WTC11 (cell line): ENCODE data around the gene MBP. TPM values are rescaled to one million over a fixed set of nuclear protein-coding genes. Genes with fewer than 3 reads are reported as not detected.

Experiments used
- ATAC-seq: fragments of 200-7000 bp; cut with Tn5 transposase; 2 replicates; pipeline ENCODE4 v1.10.0; 2021; ENCODE audit warnings: mild to moderate bottlenecking, moderate library complexity
- CTCF ChIA-PET: fragments of 300-600 bp; sonication (Branson Sonifier 250); formaldehyde crosslinking; loops from one replicate; lab custom pipeline; 2021; ENCODE audit warnings: antibody characterized with exemption; lab: Charles Lee
- POLR2A ChIA-PET: fragments of 350-600 bp; sonication (Branson Sonifier 250); formaldehyde crosslinking; loops from one replicate; lab custom pipeline; 2021; ENCODE audit warnings: antibody characterized with exemption; lab: Charles Lee
- DNase-seq: peaks from one replicate; pipeline ENCODE4 v3.0.0; 2021; ENCODE audit warnings: low spot score
- H3K27ac Mint-ChIP-seq: 2 replicates; pipeline ENCODE4 v1.8.0; 2021; ENCODE audit warnings: mixed read lengths
- H3K27me3 Mint-ChIP-seq: 2 replicates; pipeline ENCODE4 v1.8.0; 2021; ENCODE audit warnings: low read depth, mild to moderate bottlenecking, moderate library complexity, mixed read lengths
- H3K36me3 Mint-ChIP-seq: 2 replicates; pipeline ENCODE4 v1.8.0; 2021; ENCODE audit warnings: mixed read lengths
- H3K4me1 Mint-ChIP-seq: 2 replicates; pipeline ENCODE4 v1.8.0; 2022; ENCODE audit warnings: mixed read lengths
- H3K4me3 Mint-ChIP-seq: 2 replicates; pipeline ENCODE4 v1.8.0; 2021; ENCODE audit warnings: mild to moderate bottlenecking, moderate library complexity, mixed read lengths
- H3K9me3 Mint-ChIP-seq: 2 replicates; pipeline ENCODE4 v1.8.0; 2021; ENCODE audit warnings: mixed read lengths
- EMX1 ChIP-seq: fragments of 250-450 bp; sonication (Bioruptor Pico); IDR thresholded peaks from 2 replicates; pipeline ENCODE4 v1.8.0; 2021; ENCODE audit warnings: mild to moderate bottlenecking
- FOXP1 ChIP-seq: sonication (generic); formaldehyde crosslinking; IDR thresholded peaks from 2 replicates; pipeline ENCODE4 v1.8.0; 2022; ENCODE audit warnings: missing genetic modification reagents, mild to moderate bottlenecking, moderate library complexity, borderline replicate concordance
- HMGA2 ChIP-seq: fragments of 250-450 bp; sonication (Bioruptor Pico); IDR thresholded peaks from 2 replicates; pipeline ENCODE4 v1.4.0; 2021; ENCODE audit warnings: mild to moderate bottlenecking, moderate library complexity
- JAZF1 ChIP-seq: fragments of 250-450 bp; sonication (Bioruptor Pico); IDR thresholded peaks from 2 replicates; pipeline ENCODE4 v1.9.0; 2021; ENCODE audit warnings: moderate library complexity, mild to moderate bottlenecking, inconsistent platforms
- MXD4 ChIP-seq: fragments of 250-450 bp; sonication (Bioruptor Pico); IDR thresholded peaks from 2 replicates; pipeline ENCODE4 v1.8.0; 2021; ENCODE audit warnings: mild to moderate bottlenecking, moderate library complexity, borderline replicate concordance
- SOX15 ChIP-seq: fragments of 250-450 bp; sonication (Bioruptor Pico); IDR thresholded peaks from 2 replicates; pipeline ENCODE4 v1.9.0; 2021; ENCODE audit warnings: mild to moderate bottlenecking
- ZNF671 ChIP-seq: fragments of 250-450 bp; sonication (Bioruptor Pico); IDR thresholded peaks from 2 replicates; pipeline ENCODE4 v1.8.0; 2021; ENCODE audit warnings: mild to moderate bottlenecking
- total RNA-seq: library from RNA; stranded (reverse); gene quantifications from 3 replicates; pipeline ENCODE4 v1.2.3, GENCODE V29; 2021
- TF ChIP-seq, protein P1 (sequence below): fragments of 200-600 bp; IDR thresholded peaks from 2 replicates; pipeline ENCODE4 v1.8.0; 2022; ENCODE audit warnings: antibody characterized with exemption
- TF ChIP-seq, protein P2 (sequence below): sonication (generic); formaldehyde crosslinking; IDR thresholded peaks from 2 replicates; pipeline ENCODE4 v1.8.1; 2022; ENCODE audit warnings: mild to moderate bottlenecking, moderate library complexity, missing genetic modification reagents
- TF ChIP-seq, protein P3 (sequence below): fragments of 250-450 bp; sonication (Bioruptor Pico); IDR thresholded peaks from 2 replicates; pipeline ENCODE4 v1.9.0; 2021; ENCODE audit warnings: mild to moderate bottlenecking, borderline replicate concordance
- TF ChIP-seq, protein P4 (sequence below): sonication (generic); formaldehyde crosslinking; IDR thresholded peaks from 2 replicates; pipeline ENCODE4 v1.8.1; 2023; ENCODE audit warnings: mild to moderate bottlenecking, missing genetic modification reagents, moderate library complexity
- TF ChIP-seq, protein P5 (sequence below): sonication (generic); formaldehyde crosslinking; IDR thresholded peaks from 2 replicates; pipeline ENCODE4 v1.8.0; 2023; ENCODE audit warnings: missing genetic modification reagents
- TF ChIP-seq, protein P6 (sequence below): sonication (generic); formaldehyde crosslinking; IDR thresholded peaks from 2 replicates; pipeline ENCODE4 v1.8.1; 2022; ENCODE audit warnings: missing genetic modification reagents, borderline replicate concordance
- TF ChIP-seq, protein P7 (sequence below): sonication (generic); formaldehyde crosslinking; IDR thresholded peaks from 2 replicates; pipeline ENCODE4 v1.8.1; 2023; ENCODE audit warnings: mild to moderate bottlenecking, moderate library complexity, missing genetic modification reagents
- TF ChIP-seq, protein P8 (sequence below): fragments of 250-450 bp; sonication (Bioruptor Pico); IDR thresholded peaks from 2 replicates; pipeline ENCODE4 v1.9.0; 2021; ENCODE audit warnings: moderate library complexity, mild to moderate bottlenecking, inconsistent platforms, borderline replicate concordance
- TF ChIP-seq, protein P9 (sequence below): sonication (generic); formaldehyde crosslinking; IDR thresholded peaks from 2 replicates; pipeline ENCODE4 v1.8.1; 2022; ENCODE audit warnings: mild to moderate bottlenecking, missing genetic modification reagents, moderate library complexity, borderline replicate concordance

Gene MBP
- total RNA-seq, 1 experiment from 2014 or later: 19.6 TPM

DNA sequence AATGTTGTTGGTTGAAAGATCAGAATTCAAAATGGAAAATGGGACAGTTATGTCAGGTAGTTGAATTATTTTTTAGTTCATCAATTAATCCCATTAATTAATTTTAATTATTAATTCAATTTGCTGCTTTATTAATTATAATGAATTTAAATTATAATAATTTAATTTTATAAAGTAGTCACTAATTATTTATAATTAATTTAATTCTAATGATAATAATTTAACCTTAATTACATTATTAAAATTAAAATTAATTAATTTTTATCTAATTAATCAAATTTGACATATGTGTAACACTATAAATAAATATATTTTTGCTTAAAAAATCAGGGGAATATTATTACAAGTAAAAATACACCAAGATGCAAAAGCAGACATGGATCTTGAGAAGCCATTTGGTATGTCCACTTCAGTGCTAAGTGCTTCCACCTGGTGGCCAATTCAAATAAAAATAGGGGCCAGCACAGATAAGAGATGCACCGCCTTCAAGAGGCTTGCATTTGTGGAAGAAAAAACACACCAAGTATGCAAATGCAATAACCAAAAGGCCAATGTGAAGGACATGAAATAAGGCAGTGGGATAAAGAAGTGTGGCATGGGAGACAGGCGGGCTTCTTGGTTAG lies 73.2 kb downstream of the MBP start:
- ChIA-PET POLR2A (no interaction called here), CTCF (interaction anchor here (1.0 kb wide), 1 partner anchor 136 kb away, joined by 4 read pairs; no protein-coding TSS in a partner anchor)
- ATAC-seq (peak; percentile 15; the same call in 1 of the 2 replicates), DNase-seq (peak; percentile 52)
- peaks cover 59% of the 10 kb centered on the region for H3K4me1 Mint-ChIP-seq
- H3K4me3 Mint-ChIP-seq: no peak overlapping the region
- no peaks in the 10 kb centered on the region for H3K9me3 Mint-ChIP-seq
- H3K36me3 Mint-ChIP-seq: peaks cover 5% of the 10 kb centered on the region; the same call in 1 of the 2 replicates
- H3K27ac Mint-ChIP-seq: no peak overlapping the region
- no peaks in the 10 kb centered on the region for H3K27me3 Mint-ChIP-seq
- TF ChIP-seq, protein P1, sequence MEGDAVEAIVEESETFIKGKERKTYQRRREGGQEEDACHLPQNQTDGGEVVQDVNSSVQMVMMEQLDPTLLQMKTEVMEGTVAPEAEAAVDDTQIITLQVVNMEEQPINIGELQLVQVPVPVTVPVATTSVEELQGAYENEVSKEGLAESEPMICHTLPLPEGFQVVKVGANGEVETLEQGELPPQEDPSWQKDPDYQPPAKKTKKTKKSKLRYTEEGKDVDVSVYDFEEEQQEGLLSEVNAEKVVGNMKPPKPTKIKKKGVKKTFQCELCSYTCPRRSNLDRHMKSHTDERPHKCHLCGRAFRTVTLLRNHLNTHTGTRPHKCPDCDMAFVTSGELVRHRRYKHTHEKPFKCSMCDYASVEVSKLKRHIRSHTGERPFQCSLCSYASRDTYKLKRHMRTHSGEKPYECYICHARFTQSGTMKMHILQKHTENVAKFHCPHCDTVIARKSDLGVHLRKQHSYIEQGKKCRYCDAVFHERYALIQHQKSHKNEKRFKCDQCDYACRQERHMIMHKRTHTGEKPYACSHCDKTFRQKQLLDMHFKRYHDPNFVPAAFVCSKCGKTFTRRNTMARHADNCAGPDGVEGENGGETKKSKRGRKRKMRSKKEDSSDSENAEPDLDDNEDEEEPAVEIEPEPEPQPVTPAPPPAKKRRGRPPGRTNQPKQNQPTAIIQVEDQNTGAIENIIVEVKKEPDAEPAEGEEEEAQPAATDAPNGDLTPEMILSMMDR: peak; percentile 42; the same call in 1 of the 2 replicates
- TF ChIP-seq, protein P2, sequence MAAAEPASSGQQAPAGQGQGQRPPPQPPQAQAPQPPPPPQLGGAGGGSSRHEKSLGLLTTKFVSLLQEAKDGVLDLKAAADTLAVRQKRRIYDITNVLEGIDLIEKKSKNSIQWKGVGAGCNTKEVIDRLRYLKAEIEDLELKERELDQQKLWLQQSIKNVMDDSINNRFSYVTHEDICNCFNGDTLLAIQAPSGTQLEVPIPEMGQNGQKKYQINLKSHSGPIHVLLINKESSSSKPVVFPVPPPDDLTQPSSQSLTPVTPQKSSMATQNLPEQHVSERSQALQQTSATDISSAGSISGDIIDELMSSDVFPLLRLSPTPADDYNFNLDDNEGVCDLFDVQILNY (CRISPR knock-in tag): no peak
- TF ChIP-seq EMX1 (CRISPR knock-in tag) (no peak), HMGA2 (peak; percentile 98), ZNF671 (CRISPR knock-in tag) (no peak), SOX15 (CRISPR knock-in tag) (no peak), FOXP1 (CRISPR knock-in tag) (no peak)
- TF ChIP-seq, protein P3, sequence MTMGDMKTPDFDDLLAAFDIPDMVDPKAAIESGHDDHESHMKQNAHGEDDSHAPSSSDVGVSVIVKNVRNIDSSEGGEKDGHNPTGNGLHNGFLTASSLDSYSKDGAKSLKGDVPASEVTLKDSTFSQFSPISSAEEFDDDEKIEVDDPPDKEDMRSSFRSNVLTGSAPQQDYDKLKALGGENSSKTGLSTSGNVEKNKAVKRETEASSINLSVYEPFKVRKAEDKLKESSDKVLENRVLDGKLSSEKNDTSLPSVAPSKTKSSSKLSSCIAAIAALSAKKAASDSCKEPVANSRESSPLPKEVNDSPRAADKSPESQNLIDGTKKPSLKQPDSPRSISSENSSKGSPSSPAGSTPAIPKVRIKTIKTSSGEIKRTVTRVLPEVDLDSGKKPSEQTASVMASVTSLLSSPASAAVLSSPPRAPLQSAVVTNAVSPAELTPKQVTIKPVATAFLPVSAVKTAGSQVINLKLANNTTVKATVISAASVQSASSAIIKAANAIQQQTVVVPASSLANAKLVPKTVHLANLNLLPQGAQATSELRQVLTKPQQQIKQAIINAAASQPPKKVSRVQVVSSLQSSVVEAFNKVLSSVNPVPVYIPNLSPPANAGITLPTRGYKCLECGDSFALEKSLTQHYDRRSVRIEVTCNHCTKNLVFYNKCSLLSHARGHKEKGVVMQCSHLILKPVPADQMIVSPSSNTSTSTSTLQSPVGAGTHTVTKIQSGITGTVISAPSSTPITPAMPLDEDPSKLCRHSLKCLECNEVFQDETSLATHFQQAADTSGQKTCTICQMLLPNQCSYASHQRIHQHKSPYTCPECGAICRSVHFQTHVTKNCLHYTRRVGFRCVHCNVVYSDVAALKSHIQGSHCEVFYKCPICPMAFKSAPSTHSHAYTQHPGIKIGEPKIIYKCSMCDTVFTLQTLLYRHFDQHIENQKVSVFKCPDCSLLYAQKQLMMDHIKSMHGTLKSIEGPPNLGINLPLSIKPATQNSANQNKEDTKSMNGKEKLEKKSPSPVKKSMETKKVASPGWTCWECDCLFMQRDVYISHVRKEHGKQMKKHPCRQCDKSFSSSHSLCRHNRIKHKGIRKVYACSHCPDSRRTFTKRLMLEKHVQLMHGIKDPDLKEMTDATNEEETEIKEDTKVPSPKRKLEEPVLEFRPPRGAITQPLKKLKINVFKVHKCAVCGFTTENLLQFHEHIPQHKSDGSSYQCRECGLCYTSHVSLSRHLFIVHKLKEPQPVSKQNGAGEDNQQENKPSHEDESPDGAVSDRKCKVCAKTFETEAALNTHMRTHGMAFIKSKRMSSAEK (CRISPR knock-in tag): no peak
- TF ChIP-seq, protein P4, sequence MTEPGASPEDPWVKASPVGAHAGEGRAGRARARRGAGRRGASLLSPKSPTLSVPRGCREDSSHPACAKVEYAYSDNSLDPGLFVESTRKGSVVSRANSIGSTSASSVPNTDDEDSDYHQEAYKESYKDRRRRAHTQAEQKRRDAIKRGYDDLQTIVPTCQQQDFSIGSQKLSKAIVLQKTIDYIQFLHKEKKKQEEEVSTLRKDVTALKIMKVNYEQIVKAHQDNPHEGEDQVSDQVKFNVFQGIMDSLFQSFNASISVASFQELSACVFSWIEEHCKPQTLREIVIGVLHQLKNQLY: no peak
- TF ChIP-seq, protein P5, sequence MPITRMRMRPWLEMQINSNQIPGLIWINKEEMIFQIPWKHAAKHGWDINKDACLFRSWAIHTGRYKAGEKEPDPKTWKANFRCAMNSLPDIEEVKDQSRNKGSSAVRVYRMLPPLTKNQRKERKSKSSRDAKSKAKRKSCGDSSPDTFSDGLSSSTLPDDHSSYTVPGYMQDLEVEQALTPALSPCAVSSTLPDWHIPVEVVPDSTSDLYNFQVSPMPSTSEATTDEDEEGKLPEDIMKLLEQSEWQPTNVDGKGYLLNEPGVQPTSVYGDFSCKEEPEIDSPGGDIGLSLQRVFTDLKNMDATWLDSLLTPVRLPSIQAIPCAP (CRISPR knock-in tag): no peak

DNA sequence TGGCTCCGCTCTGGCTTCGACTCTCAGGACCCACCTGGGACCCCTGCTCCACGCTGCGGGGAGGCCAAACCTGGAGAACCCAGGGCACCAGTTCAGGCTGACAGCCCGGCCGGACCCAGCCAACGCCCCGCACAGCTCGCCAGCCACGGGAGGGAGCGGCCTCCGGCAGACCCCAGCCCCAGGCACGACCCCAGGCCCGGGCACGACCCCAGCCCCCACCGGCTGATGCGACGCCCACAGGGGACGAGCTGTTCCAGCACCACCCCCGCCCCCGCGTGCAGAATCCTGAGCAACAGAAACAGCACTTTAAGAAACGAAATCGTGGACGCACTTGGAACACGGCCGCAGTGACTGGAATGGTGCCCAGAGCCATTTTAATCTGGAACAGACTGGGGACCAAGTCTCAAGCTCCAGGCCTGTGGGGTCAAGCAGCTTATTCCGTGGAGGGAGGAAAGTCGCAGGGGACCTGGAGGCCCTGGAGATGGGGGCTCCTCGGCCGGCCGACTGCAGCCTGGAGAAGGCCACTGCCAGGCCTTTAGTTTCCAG lies 74.2 kb downstream of the MBP start:
- no peak overlapping the region for H3K27ac Mint-ChIP-seq
- ChIA-PET POLR2A (no interaction called here), CTCF (interaction anchor here (1.0 to 1.8 kb wide), 2 partner anchors 39 to 135 kb away, joined by 4 to 5 read pairs; no protein-coding TSS in a partner anchor)
- H3K27me3 Mint-ChIP-seq: no peaks in the 10 kb centered on the region
- H3K4me1 Mint-ChIP-seq: peaks cover 66% of the 10 kb centered on the region
- DNase-seq (no peak), ATAC-seq (no peak)
- H3K36me3 Mint-ChIP-seq: no peaks in the 10 kb centered on the region
- H3K9me3 Mint-ChIP-seq: no peaks in the 10 kb centered on the region
- no peak overlapping the region for H3K4me3 Mint-ChIP-seq
- TF ChIP-seq, protein P6, sequence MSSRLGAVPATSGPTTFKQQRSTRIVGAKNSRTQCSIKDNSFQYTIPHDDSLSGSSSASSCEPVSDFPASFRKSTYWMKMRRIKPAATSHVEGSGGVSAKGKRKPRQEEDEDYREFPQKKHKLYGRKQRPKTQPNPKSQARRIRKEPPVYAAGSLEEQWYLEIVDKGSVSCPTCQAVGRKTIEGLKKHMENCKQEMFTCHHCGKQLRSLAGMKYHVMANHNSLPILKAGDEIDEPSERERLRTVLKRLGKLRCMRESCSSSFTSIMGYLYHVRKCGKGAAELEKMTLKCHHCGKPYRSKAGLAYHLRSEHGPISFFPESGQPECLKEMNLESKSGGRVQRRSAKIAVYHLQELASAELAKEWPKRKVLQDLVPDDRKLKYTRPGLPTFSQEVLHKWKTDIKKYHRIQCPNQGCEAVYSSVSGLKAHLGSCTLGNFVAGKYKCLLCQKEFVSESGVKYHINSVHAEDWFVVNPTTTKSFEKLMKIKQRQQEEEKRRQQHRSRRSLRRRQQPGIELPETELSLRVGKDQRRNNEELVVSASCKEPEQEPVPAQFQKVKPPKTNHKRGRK: no peak
- TF ChIP-seq JAZF1 (CRISPR knock-in tag): no peak
- TF ChIP-seq, protein P7, sequence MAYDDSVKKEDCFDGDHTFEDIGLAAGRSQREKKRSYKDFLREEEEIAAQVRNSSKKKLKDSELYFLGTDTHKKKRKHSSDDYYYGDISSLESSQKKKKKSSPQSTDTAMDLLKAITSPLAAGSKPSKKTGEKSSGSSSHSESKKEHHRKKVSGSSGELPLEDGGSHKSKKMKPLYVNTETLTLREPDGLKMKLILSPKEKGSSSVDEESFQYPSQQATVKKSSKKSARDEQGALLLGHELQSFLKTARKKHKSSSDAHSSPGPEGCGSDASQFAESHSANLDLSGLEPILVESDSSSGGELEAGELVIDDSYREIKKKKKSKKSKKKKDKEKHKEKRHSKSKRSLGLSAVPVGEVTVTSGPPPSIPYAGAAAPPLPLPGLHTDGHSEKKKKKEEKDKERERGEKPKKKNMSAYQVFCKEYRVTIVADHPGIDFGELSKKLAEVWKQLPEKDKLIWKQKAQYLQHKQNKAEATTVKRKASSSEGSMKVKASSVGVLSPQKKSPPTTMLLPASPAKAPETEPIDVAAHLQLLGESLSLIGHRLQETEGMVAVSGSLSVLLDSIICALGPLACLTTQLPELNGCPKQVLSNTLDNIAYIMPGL (CRISPR knock-in tag): no peak
- TF ChIP-seq, protein P1: no peak
- TF ChIP-seq, protein P8, sequence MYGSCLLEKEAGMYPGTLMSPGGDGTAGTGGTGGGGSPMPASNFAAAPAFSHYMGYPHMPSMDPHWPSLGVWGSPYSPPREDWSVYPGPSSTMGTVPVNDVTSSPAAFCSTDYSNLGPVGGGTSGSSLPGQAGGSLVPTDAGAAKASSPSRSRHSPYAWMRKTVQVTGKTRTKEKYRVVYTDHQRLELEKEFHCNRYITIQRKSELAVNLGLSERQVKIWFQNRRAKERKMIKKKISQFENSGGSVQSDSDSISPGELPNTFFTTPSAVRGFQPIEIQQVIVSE (CRISPR knock-in tag): no peak
- TF ChIP-seq, protein P9, sequence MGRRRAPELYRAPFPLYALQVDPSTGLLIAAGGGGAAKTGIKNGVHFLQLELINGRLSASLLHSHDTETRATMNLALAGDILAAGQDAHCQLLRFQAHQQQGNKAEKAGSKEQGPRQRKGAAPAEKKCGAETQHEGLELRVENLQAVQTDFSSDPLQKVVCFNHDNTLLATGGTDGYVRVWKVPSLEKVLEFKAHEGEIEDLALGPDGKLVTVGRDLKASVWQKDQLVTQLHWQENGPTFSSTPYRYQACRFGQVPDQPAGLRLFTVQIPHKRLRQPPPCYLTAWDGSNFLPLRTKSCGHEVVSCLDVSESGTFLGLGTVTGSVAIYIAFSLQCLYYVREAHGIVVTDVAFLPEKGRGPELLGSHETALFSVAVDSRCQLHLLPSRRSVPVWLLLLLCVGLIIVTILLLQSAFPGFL (CRISPR knock-in tag): no peak
- no peak for TF ChIP-seq MXD4 (CRISPR knock-in tag)
